Measurements from ENCODE around the gene KRTAP12-2.
"Not testable (repeated sequence)": the region's sequence is repeated elsewhere in the genome, so short reads cannot be mapped to it uniquely, and the experiment has no call there.

Gene KRTAP12-2

DNA sequence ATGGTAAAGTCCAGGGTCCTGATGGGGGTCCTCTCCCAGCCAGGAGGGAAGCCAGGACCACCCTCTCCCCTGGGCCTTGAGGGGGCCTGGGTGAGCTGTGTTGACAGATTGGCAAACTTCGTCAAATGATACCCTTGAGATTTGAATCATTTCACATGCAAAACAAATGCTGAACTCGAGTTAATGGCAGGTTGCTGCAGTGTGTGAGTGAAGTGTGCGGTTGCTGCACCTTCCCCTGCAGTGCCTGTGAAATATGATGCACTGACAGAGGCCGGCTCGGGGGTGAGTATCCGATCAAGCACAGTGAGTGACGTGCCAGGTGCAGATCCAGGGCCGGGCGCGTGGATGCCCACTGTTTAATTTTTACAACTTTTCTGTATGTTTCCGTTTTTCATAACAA is 20.9 kb upstream of the KRTAP12-2 start:
- no peak for DNase-seq (ENCODE audit: low read depth)
- H3K4me3 ChIP-seq (ENCODE audit: low read depth, low read length), result no peak overlapping the region
- TF ChIP-seq, protein P1, sequence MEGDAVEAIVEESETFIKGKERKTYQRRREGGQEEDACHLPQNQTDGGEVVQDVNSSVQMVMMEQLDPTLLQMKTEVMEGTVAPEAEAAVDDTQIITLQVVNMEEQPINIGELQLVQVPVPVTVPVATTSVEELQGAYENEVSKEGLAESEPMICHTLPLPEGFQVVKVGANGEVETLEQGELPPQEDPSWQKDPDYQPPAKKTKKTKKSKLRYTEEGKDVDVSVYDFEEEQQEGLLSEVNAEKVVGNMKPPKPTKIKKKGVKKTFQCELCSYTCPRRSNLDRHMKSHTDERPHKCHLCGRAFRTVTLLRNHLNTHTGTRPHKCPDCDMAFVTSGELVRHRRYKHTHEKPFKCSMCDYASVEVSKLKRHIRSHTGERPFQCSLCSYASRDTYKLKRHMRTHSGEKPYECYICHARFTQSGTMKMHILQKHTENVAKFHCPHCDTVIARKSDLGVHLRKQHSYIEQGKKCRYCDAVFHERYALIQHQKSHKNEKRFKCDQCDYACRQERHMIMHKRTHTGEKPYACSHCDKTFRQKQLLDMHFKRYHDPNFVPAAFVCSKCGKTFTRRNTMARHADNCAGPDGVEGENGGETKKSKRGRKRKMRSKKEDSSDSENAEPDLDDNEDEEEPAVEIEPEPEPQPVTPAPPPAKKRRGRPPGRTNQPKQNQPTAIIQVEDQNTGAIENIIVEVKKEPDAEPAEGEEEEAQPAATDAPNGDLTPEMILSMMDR (IDR thresholded peaks at IDR 0.05; ENCODE audit: insufficient read depth, low read depth, low read length, missing control alignments), result no peak

DNA sequence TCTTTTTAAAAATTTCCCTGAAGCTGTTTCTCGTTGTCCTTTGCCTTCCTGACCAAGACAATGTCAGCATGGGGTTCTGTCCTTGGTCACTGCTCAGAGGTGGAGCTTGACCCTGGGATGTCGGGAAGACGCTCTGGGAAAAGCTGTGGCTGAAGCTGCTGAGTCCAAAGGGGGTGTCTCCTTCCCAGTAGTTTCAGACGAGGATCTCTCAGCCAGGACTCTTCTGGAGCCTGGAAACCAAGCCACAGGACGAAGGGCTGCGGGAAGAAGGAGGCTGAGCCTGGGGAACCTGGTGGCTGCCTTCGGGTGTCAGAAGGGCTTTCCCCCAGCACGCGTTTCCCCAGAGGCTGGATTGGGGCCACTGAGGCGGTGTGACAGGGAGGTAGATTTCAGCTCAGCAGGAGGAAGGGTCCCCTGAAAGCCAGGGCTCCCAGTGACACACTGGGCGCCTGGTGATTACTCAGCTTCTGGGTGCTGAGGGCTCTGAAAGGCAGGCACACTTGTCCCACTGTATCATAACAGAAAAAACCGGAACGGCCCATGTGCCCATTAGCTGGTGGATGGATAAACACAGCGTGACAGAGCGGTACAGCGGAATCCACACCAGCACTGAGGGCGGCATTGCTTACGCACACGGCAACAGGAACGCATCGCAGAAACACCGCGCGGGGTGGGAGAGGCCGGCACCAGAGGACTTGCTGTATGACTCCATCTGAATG is 20.3 kb upstream of the KRTAP12-2 start:
- no peak for DNase-seq (ENCODE audit: low read depth)
- H3K4me3 ChIP-seq (ENCODE audit: low read depth, low read length), result no peak overlapping the region
- TF ChIP-seq, protein P1 (IDR thresholded peaks at IDR 0.05; ENCODE audit: insufficient read depth, low read depth, low read length, missing control alignments), result no peak

DNA sequence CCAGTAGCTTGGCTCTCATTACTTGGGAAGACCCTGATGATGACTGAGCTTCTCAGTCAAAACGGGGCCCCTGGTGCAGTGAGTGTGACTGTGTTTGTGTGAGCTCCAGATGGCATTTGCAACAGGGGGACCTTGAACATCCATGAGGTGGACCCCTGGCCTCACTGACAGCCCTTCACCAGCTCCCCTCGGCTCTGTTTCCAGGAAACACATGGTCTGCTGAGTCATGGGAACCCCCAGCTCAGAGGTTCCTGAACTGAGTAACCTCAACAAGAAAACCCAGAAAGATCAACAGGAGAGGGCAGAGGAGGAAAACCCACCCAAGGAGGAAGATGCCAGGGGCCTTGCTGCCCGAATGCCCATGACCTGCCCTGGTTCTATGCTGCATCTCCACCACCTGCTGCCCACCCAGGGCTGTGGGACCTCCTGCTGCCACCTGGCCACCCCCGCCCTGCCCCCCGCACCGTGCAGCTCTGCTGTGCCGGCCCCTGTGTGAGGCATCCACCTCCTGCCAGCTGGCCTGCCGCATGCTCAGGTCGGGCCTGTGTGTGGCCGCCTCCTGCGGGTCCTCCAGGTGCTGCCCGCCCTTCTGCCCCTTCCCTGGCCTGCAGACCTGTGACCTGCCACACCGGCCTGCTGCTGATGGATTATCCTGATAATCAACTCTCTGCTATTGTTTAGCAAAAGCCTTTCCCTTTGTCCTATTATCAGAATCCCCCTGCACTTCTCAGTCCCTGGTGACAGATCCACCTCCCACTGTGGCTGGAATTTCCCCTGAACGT is 19.5 kb upstream of the KRTAP12-2 start:
- DNase-seq (ENCODE audit: low read depth), result peak; percentile 36
- TF ChIP-seq, protein P1 (IDR thresholded peaks at IDR 0.05; ENCODE audit: insufficient read depth, low read depth, low read length, missing control alignments), result no peak
- no peak overlapping the region for H3K4me3 ChIP-seq (ENCODE audit: low read depth, low read length)

DNA sequence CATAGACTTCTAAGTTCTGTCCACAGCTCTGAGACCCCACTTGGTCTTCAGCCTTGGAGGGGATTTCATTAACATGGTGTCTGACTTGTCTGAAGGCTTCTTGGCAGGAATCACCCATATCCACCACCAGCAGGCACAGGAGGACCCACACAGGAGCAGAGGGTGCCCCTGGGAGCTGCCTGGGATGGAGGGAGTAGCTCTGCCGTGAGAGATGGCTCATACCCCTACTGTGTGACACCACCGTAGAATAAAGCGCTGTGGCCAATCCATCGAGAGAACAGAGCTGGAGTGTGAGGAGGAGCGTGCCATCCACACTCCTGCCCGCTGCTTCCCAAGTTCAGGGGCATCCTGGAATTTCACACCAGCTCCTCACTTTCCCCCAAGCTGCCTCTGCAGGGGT is 18.3 kb upstream of the KRTAP12-2 start:
- DNase-seq (ENCODE audit: low read depth); H3K4me3 ChIP-seq (ENCODE audit: low read depth, low read length): not testable (repeated sequence)

DNA sequence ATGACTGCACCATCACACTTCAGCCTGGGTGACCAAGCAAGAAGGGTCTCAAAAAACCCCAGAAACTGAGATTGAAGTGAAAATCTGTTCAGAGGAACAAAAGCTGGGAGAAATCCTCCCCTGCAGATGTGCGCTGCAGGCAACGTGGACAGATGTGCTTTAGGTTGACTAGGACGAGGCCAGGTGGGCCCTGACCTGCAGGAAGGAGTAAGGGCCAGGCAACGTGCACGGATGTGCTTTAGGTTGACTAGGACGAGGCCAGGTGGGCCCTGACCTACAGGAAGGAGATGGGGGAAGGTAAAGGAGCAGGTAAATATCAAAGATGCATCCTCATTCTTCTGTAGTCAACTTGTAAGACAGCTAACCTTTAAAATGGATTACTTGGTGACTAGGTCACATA is 17.8 kb upstream of the KRTAP12-2 start:
- no peak for DNase-seq (ENCODE audit: low read depth)
- TF ChIP-seq, protein P1 (IDR thresholded peaks at IDR 0.05; ENCODE audit: insufficient read depth, low read depth, low read length, missing control alignments), result no peak
- H3K4me3 ChIP-seq (ENCODE audit: low read depth, low read length), result no peak overlapping the region

GRCh38 chr21:44684077-44684476 is 17.4 kb upstream of the KRTAP12-2 start:
- TF ChIP-seq, protein P1 (IDR thresholded peaks at IDR 0.05; ENCODE audit: insufficient read depth, low read depth, low read length, missing control alignments), result no peak
- DNase-seq (ENCODE audit: low read depth), result no peak
- H3K4me3 ChIP-seq (ENCODE audit: low read depth, low read length), result no peak overlapping the region

- no peak overlapping the region for H3K4me3 ChIP-seq (ENCODE audit: low read depth, low read length)
- no peak for DNase-seq (ENCODE audit: low read depth)
- TF ChIP-seq, protein P1 (IDR thresholded peaks at IDR 0.05; ENCODE audit: insufficient read depth, low read depth, low read length, missing control alignments), result no peak
Measured at GRCh38 chr21:44682580-44683151, 15.9 kb upstream of the KRTAP12-2 start.
